Spleen (tissue), 7 donors: ENCODE measurements around the gene SLC9A3.

ENCODE experiments used
- POLR2A ChIP-seq, 3 donors: fragments of 450-650 bp; IDR thresholded peaks; one replicate each; pipeline ENCODE4 v1.5.1; 2017; ENCODE audit warnings: antibody characterized with exemption in 3 of 3, mild to moderate bottlenecking in 1 of 3
- POLR2AphosphoS5 ChIP-seq, 3 donors: sonication (generic); formaldehyde crosslinking; IDR thresholded peaks; one replicate each; pipeline ENCODE4 v1.5.1; 2017; ENCODE audit warnings: antibody characterized with exemption in 3 of 3
- TF ChIP-seq, protein P1 (sequence below), 11 experiments: fragments of 200-600 bp in 7 of 11; fragments of 450-650 bp in 4 of 11; sonication (generic) in 4 of 11; IDR thresholded peaks in 8 of 11; conservative IDR thresholded peaks in 3 of 11; 1 replicate in 7 of 11; 2 replicates in 4 of 11; pipeline versions ENCODE4 v1.4.0 to v1.8.0; 2016 to 2021; ENCODE audit warnings: antibody characterized with exemption in 11 of 11, inconsistent platforms in 4 of 11, mild to moderate bottlenecking in 1 of 11
- donor health status: DM: no; HTN: no; CAD: no; lungs with moderate emphysema.
- donor health status: DM: no; HTN: no; CAD: no.
- donor health status: DM: no; HTN: no; CAD: no.

DNA sequence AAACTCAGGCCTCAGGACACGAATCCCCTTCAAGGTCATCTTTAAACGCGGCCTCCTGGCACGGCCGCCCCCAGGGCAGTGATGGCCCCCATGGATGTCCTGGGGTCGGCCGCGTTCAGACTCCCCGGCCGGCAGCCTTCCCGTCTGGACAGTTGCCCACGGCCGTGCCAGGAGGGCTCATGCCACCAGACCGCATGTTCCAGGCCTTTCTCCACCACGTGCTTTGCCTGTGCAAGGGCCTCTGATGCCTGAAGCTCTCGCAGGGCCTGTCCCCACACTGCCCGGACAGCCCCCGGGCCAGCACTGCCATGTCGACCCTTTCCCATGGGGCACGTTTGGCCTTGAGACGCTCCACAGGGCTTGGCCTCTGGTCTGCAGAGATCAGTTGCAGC is 34.6 kb downstream of the SLC9A3 start:
- TF ChIP-seq POLR2A (IDR thresholded peaks at IDR 0.05), result no peak
- TF ChIP-seq, protein P1, sequence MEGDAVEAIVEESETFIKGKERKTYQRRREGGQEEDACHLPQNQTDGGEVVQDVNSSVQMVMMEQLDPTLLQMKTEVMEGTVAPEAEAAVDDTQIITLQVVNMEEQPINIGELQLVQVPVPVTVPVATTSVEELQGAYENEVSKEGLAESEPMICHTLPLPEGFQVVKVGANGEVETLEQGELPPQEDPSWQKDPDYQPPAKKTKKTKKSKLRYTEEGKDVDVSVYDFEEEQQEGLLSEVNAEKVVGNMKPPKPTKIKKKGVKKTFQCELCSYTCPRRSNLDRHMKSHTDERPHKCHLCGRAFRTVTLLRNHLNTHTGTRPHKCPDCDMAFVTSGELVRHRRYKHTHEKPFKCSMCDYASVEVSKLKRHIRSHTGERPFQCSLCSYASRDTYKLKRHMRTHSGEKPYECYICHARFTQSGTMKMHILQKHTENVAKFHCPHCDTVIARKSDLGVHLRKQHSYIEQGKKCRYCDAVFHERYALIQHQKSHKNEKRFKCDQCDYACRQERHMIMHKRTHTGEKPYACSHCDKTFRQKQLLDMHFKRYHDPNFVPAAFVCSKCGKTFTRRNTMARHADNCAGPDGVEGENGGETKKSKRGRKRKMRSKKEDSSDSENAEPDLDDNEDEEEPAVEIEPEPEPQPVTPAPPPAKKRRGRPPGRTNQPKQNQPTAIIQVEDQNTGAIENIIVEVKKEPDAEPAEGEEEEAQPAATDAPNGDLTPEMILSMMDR (IDR thresholded peaks at IDR 0.05 in 8 of 11, conservative IDR thresholded peaks at IDR 0.05 in 3 of 11), result no peak
- no peak for TF ChIP-seq POLR2AphosphoS5 (IDR thresholded peaks at IDR 0.05)
